C4-2B (cell line): ENCODE data around the gene SRP9.

Source experiments
- ZFX ChIP-seq: fragments of 450-650 bp; IDR thresholded peaks from 2 replicates; pipeline ENCODE4 v1.6.1; 2017
- TF ChIP-seq, protein P1 (sequence below): fragments of 450-650 bp; conservative IDR thresholded peaks from 2 replicates; pipeline ENCODE4 v1.5.1; 2017; ENCODE audit warnings: mild to moderate bottlenecking

DNA sequence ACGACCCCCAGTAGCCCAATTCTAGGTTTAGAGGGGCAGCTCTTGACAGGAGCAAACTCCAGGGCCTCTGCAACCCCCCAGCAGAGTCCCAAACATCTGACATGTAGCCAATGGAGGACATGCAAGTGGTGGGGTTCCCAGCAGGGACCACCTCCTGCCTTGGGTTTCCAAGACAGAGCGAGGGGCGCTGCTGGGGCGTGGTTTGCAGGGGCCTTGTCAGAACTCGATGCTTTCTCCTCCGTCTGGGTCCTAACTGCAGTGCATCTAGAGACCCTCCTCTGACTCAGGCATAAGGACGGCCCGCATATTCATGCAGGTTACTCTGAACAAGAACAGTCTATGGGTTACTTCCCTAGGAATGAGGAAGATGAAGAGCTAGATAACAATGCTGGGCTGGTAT is 49.5 kb downstream of the SRP9 start:
- TF ChIP-seq, protein P1, sequence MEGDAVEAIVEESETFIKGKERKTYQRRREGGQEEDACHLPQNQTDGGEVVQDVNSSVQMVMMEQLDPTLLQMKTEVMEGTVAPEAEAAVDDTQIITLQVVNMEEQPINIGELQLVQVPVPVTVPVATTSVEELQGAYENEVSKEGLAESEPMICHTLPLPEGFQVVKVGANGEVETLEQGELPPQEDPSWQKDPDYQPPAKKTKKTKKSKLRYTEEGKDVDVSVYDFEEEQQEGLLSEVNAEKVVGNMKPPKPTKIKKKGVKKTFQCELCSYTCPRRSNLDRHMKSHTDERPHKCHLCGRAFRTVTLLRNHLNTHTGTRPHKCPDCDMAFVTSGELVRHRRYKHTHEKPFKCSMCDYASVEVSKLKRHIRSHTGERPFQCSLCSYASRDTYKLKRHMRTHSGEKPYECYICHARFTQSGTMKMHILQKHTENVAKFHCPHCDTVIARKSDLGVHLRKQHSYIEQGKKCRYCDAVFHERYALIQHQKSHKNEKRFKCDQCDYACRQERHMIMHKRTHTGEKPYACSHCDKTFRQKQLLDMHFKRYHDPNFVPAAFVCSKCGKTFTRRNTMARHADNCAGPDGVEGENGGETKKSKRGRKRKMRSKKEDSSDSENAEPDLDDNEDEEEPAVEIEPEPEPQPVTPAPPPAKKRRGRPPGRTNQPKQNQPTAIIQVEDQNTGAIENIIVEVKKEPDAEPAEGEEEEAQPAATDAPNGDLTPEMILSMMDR: no peak
- TF ChIP-seq ZFX: no peak
